GM10266 (cell line): ENCODE data around the gene SLC25A12.
"Not testable (repeated sequence)": the region's sequence is repeated elsewhere in the genome, so short reads cannot be mapped to it uniquely, and the experiment has no call there.

Source experiments
- DNase-seq: peaks from one replicate; pipeline ENCODE4 v3.0.0; 2012; ENCODE audit errors: extremely low spot score
- TF ChIP-seq, protein P1 (sequence below): IDR thresholded peaks from 2 replicates; pipeline ENCODE4 v1.5.1; 2012; ENCODE audit warnings: mild to moderate bottlenecking, low read depth; ENCODE audit not compliant: control insufficient read depth, insufficient read depth; ENCODE audit errors: missing control alignments

SLC25A12 gene

DNA sequence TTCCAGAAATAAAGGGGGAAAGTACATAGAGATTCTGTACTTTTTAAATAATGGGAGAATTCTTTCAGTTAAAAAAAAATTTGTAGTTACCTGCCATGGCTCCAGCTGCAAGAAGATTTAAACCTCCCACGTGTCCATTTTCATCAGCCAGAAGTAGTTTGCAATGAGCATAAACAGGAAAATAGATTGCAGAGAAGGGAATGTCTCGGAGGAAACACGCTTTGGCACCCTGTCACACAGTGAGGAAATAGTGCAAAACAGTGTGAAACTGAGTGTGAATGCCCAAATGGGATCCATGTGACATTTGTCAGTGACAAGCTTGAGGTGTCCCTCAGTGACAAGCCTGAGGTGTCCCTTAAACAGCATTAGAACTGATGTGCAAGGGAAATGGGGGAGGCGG is 102.7 kb downstream of the SLC25A12 start:
- DNase-seq = no peak
- TF ChIP-seq, protein P1, sequence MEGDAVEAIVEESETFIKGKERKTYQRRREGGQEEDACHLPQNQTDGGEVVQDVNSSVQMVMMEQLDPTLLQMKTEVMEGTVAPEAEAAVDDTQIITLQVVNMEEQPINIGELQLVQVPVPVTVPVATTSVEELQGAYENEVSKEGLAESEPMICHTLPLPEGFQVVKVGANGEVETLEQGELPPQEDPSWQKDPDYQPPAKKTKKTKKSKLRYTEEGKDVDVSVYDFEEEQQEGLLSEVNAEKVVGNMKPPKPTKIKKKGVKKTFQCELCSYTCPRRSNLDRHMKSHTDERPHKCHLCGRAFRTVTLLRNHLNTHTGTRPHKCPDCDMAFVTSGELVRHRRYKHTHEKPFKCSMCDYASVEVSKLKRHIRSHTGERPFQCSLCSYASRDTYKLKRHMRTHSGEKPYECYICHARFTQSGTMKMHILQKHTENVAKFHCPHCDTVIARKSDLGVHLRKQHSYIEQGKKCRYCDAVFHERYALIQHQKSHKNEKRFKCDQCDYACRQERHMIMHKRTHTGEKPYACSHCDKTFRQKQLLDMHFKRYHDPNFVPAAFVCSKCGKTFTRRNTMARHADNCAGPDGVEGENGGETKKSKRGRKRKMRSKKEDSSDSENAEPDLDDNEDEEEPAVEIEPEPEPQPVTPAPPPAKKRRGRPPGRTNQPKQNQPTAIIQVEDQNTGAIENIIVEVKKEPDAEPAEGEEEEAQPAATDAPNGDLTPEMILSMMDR = no peak

DNA sequence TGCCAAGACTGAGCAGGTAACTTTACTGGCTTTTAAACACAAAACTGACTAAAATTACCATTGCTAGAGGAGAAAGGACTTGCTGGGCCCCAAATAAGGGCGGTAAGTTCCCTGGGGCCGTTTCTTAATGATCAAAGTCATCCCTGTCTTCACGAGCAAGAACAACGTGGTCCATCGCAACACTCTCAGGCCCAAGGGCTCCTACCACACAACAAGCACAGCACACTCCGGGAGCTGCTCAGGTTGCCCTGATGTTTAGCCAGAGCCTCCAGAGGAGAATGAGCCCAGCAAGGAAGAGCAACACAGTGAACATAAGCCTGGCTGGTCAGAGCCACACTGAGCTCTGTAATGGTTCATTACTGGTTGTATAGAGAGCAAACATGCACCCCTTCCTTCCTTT is 104.1 kb downstream of the SLC25A12 start:
- DNase-seq = no peak
- TF ChIP-seq, protein P1 = no peak

DNA sequence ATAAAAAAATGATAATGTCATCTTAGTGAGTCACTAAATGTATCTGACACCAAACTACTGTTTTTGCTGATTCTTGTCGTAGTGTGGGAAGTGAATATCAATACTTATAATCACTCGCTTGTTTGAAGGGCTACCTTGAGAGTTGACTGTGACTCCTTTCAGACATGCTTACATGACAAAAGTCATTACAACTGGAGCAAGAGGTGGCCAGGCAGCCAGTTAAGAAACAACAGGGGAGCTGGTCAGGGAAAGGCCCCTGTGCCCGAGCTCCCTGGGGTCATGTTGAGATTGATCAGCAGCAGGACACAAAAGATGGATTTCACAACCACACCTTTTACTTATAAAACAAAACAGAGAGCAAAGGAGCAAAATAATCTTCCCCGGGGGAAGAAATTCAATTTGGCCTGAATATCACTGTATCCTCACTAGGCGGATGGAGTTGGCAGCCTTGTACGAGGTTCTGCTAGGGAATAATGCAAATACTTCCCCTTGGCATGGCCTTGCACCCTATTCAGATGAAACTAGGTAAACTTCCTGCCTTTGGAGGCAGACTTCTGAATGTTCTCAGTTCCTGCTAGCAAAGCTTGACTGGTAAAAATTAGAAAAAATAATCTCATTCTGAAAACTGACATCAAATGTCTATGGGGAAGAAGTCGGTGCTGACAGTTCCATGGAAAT is 105.6 kb downstream of the SLC25A12 start:
- TF ChIP-seq, protein P1 = no peak

DNA sequence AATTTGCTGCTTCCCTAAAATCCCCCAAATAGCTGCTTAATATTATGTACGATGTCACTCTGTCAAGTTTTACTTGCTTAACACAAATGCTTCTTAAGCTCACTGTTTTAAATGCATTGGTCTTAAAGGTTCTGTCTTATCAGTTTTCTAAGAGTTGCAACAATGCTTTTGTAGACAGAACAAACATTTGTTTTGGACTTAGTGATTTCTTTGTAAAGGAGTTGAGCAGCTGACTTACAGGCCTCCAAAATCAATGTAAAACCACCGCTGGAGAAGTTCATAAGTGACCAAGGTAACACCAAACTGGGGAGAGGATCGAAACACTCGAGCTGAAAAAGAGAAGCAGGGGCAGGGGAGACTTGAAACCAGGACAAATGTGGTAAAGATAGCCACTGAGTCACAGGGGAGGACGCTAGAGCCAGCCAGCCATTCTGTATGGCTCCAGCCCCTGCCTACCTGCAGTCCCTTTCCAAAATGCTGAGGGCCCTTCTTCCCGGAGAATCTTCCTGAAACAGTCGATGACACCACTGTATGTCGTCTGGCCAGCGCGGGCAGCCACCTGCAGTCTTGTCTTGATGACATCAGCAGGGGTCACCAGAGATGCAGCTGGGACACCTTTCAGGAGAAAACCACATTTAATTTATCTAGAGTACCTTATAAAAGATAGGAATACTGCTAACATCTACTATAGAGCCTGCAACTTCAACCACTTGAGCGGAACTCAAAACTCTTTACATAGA is 106.5 kb downstream of the SLC25A12 start:
- no peak for DNase-seq
- TF ChIP-seq, protein P1 = no peak

More for the DNA sequence above, 105.6 kb downstream of the SLC25A12 start:
- DNase-seq = no peak

DNA sequence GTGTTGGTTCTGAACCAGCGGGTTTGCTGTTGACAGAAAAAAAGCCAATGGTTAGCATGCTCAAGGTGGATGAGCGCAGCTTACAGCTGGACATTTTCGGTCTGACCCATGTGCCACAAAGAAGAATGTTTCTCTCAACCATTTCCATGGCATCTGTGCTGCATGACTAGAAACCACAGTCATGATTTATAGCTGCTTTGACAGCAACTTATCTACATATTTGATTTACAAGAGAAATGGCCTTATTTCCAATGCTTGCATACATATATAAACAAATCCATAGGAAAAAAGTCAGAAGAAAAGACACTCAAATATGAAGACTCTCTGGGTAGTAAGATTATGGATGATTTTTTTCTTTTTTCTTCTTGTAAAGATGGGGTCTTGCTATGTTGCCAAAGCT is 108.6 kb downstream of the SLC25A12 start:
- DNase-seq = no peak
- TF ChIP-seq, protein P1 = no peak

DNA sequence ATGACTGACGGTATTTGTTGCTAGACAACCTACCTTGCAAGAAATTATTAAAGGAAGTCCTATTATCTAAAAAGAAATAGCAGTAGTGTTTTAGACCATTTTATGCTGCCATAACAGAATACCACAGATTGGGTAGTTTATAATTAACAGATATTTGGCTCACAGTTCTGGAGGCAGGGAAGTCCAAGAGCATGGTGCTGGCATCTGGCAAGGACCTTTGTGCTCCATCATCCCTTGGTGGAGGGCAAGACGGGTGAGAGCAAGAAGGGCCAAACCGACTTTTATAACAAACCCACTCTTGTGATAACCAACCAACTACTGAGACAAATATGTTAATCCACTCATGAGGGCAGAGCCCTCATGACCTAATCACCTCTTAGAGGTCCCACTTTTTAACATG is 115.5 kb downstream of the SLC25A12 start:
- TF ChIP-seq, protein P1 = no peak
- no peak for DNase-seq

DNA sequence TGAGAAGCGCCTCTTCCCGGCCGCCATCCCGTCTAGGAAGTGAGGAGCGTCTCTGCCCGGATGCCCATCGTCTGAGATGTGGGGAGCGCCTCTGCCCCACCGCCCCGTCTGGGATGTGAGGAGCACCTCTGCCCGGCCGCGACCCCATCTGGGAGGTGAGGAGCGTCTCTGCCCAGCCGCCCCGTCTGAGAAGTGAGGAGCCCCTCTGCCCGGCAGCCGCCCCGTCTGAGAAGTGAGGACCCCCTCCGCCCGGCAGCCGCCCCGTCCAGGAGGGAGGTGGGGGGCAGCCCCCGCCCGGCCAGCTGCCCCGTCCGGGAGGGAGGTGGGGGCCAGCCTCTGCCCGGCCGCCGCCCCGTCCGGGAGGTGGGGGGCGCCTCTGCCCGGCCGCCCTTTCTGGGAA is 119.5 kb downstream of the SLC25A12 start:
- not testable (repeated sequence) for DNase-seq

DNA sequence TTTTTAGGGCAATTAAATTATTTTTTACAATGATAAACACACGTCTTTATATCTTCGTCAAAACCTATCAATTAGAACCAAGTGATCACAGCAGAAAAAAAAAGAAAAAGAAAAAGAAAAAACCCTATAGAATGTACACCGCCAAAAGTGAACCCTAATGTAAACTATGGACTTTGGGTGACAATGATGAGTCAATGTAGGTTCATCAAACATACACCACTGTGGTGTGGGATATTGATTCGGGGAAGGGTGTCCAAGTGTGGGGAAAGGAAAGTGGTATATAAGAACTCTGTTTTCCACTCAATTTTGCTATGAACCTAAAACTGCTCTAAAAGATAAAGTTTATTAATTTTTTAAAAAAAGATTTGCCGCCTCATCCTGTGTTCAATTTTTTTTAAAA is 121.7 kb downstream of the SLC25A12 start:
- TF ChIP-seq, protein P1 = no peak

More for the DNA sequence above, 121.7 kb downstream of the SLC25A12 start:
- DNase-seq = no peak
